ENCODE results near the gene CLECL1. TPM values are rescaled to one million over a fixed set of nuclear protein-coding genes. Genes with fewer than 3 reads are reported as not detected.

Gene CLECL1
- total RNA-seq, 4 donors from 2014 or later, result 0.68 to 1.3 TPM; not detected in 2

- TF ChIP-seq CTCF (IDR thresholded peaks at IDR 0.05; ENCODE audit: low read depth), result no peak
Observed at GRCh38 chr12:9706086-9706685, 26.7 kb downstream of the CLECL1 start.

GRCh38 chr12:9702255-9702654 lies 30.6 kb downstream of the CLECL1 start:
- TF ChIP-seq CTCF (IDR thresholded peaks at IDR 0.05; ENCODE audit: low read depth), result no peak

GRCh38 chr12:9701380-9702154 lies 31.3 kb downstream of the CLECL1 start:
- no peak for TF ChIP-seq CTCF (IDR thresholded peaks at IDR 0.05; ENCODE audit: low read depth)

GRCh38 chr12:9700606-9700956 lies 32.3 kb downstream of the CLECL1 start:
- TF ChIP-seq CTCF (IDR thresholded peaks at IDR 0.05; ENCODE audit: low read depth), result no peak

GRCh38 chr12:9699898-9700605 lies 32.8 kb downstream of the CLECL1 start:
- no peak for TF ChIP-seq CTCF (IDR thresholded peaks at IDR 0.05; ENCODE audit: low read depth)

GRCh38 chr12:9699269-9699897 lies 33.5 kb downstream of the CLECL1 start:
- TF ChIP-seq CTCF (IDR thresholded peaks at IDR 0.05; ENCODE audit: low read depth), result no peak

- no peak for TF ChIP-seq CTCF (IDR thresholded peaks at IDR 0.05; ENCODE audit: low read depth)
Observed at GRCh38 chr12:9698681-9699080, 34.2 kb downstream of the CLECL1 start.

All from subcutaneous adipose tissue (tissue), 4 donors.